C4-2B (cell line): Measurements from ENCODE around the gene NT5C3B.

Source experiments
- CTCF ChIP-seq: fragments of 450-650 bp; conservative IDR thresholded peaks from 2 replicates; pipeline ENCODE4 v1.5.1; 2017; ENCODE audit warnings: mild to moderate bottlenecking
- ZFX ChIP-seq: fragments of 450-650 bp; IDR thresholded peaks from 2 replicates; pipeline ENCODE4 v1.6.1; 2017

GRCh38 chr17:41803049-41804020, 32.7 kb downstream of the NT5C3B start:
- TF ChIP-seq CTCF (no peak), ZFX (no peak)
